ENCODE results near the gene KCNH4. TPM values are rescaled to one million over a fixed set of nuclear protein-coding genes. Genes with fewer than 3 reads are reported as not detected.

KCNH4 gene
- total and polyA plus RNA-seq, 2 of the 13 experiments (the other 11 are each of a cell fraction or from before 2014, with no cell fraction given) = 0.01 to 0.09 TPM

GRCh38 chr17:42135664-42136653 lies 45.0 kb downstream of the KCNH4 start (continued):
- no peak for TF ChIP-seq E2F1 (CRISPR knock-in tag; IDR thresholded peaks at IDR 0.05)
- TF ChIP-seq FOXO1 (CRISPR knock-in tag; IDR thresholded peaks at IDR 0.05) = peak; percentile 68; the same call in 1 of the 2 replicates
- TF ChIP-seq NFATC3 (CRISPR knock-in tag; IDR thresholded peaks at IDR 0.05) = no peak
- TF ChIP-seq ZNF143 (CRISPR knock-in tag; IDR thresholded peaks at IDR 0.05) = no peak
- TF ChIP-seq, protein P1, sequence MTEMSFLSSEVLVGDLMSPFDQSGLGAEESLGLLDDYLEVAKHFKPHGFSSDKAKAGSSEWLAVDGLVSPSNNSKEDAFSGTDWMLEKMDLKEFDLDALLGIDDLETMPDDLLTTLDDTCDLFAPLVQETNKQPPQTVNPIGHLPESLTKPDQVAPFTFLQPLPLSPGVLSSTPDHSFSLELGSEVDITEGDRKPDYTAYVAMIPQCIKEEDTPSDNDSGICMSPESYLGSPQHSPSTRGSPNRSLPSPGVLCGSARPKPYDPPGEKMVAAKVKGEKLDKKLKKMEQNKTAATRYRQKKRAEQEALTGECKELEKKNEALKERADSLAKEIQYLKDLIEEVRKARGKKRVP (CRISPR knock-in tag; IDR thresholded peaks at IDR 0.05) = no peak
- TF ChIP-seq, protein P2, sequence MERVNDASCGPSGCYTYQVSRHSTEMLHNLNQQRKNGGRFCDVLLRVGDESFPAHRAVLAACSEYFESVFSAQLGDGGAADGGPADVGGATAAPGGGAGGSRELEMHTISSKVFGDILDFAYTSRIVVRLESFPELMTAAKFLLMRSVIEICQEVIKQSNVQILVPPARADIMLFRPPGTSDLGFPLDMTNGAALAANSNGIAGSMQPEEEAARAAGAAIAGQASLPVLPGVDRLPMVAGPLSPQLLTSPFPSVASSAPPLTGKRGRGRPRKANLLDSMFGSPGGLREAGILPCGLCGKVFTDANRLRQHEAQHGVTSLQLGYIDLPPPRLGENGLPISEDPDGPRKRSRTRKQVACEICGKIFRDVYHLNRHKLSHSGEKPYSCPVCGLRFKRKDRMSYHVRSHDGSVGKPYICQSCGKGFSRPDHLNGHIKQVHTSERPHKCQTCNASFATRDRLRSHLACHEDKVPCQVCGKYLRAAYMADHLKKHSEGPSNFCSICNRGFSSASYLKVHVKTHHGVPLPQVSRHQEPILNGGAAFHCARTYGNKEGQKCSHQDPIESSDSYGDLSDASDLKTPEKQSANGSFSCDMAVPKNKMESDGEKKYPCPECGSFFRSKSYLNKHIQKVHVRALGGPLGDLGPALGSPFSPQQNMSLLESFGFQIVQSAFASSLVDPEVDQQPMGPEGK (CRISPR knock-in tag; IDR thresholded peaks at IDR 0.05) = peak; percentile 31; the same call in 1 of the 2 replicates
- no peak for TF ChIP-seq ZNF343 (CRISPR knock-in tag; IDR thresholded peaks at IDR 0.05)
- TF ChIP-seq, protein P3, sequence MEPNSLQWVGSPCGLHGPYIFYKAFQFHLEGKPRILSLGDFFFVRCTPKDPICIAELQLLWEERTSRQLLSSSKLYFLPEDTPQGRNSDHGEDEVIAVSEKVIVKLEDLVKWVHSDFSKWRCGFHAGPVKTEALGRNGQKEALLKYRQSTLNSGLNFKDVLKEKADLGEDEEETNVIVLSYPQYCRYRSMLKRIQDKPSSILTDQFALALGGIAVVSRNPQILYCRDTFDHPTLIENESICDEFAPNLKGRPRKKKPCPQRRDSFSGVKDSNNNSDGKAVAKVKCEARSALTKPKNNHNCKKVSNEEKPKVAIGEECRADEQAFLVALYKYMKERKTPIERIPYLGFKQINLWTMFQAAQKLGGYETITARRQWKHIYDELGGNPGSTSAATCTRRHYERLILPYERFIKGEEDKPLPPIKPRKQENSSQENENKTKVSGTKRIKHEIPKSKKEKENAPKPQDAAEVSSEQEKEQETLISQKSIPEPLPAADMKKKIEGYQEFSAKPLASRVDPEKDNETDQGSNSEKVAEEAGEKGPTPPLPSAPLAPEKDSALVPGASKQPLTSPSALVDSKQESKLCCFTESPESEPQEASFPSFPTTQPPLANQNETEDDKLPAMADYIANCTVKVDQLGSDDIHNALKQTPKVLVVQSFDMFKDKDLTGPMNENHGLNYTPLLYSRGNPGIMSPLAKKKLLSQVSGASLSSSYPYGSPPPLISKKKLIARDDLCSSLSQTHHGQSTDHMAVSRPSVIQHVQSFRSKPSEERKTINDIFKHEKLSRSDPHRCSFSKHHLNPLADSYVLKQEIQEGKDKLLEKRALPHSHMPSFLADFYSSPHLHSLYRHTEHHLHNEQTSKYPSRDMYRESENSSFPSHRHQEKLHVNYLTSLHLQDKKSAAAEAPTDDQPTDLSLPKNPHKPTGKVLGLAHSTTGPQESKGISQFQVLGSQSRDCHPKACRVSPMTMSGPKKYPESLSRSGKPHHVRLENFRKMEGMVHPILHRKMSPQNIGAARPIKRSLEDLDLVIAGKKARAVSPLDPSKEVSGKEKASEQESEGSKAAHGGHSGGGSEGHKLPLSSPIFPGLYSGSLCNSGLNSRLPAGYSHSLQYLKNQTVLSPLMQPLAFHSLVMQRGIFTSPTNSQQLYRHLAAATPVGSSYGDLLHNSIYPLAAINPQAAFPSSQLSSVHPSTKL (CRISPR knock-in tag; IDR thresholded peaks at IDR 0.05) = peak; percentile 83
- no peak for TF ChIP-seq SUZ12 (IDR thresholded peaks at IDR 0.05; ENCODE audit: low read depth, low read length)
- TF ChIP-seq, protein P4, sequence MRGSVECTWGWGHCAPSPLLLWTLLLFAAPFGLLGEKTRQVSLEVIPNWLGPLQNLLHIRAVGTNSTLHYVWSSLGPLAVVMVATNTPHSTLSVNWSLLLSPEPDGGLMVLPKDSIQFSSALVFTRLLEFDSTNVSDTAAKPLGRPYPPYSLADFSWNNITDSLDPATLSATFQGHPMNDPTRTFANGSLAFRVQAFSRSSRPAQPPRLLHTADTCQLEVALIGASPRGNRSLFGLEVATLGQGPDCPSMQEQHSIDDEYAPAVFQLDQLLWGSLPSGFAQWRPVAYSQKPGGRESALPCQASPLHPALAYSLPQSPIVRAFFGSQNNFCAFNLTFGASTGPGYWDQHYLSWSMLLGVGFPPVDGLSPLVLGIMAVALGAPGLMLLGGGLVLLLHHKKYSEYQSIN (CRISPR knock-in tag; IDR thresholded peaks at IDR 0.05; ENCODE audit: borderline replicate concordance) = no peak
- no peak; the same call in 1 of the 2 replicates for TF ChIP-seq ZFP36L1 (CRISPR knock-in tag; IDR thresholded peaks at IDR 0.05)
- no peak for TF ChIP-seq RAD21 (CRISPR knock-in tag; IDR thresholded peaks at IDR 0.05)
- TF ChIP-seq MED1 (CRISPR knock-in tag; IDR thresholded peaks at IDR 0.05) = peak; percentile 82
- TF ChIP-seq ZFP62 (CRISPR knock-in tag; IDR thresholded peaks at IDR 0.05) = no peak
- no peak; the same call in 1 of the 2 replicates for TF ChIP-seq ZBTB37 (CRISPR knock-in tag; IDR thresholded peaks at IDR 0.05)

Data from HepG2 (cell line).